Measurements from ENCODE around the gene FCRLB. TPM values are rescaled to one million over a fixed set of nuclear protein-coding genes. Genes with fewer than 3 reads are reported as not detected.

The FCRLB gene
- total and polyA plus RNA-seq, 5 donors from 2014 or later = 0.25 to 0.63 (median 0.51) TPM; not detected in 1

- ATAC-seq (ENCODE audit: low read depth in 2 of 2) (no peak), DNase-seq (no peak)
- no peak overlapping the region for H3K4me3 ChIP-seq (ENCODE audit: low read depth, low read length)
- peaks cover 24% of the 10 kb centered on the region for H3K27me3 ChIP-seq (ENCODE audit: control insufficient read depth, insufficient read depth, low read length)
- Mint-ChIP-seq H3K36me3 (no peaks in the 10 kb centered on the region), H3K4me1 (peaks cover 0 to 7% (median 1%) of the 10 kb centered on the region in 4 donors), H3K27me3 (peaks cover 14% of the 10 kb centered on the region), H3K27ac (no peak overlapping the region), H3K4me3 (no peak overlapping the region), H3K9me3 (peaks cover 0 to 2% (median 0%) of the 10 kb centered on the region in 7 donors)
- no peak overlapping the region for H3K27ac ChIP-seq (ENCODE audit: insufficient read depth, low read length, poor library complexity, severe bottlenecking)
- peaks cover 4% of the 10 kb centered on the region for H3K4me1 ChIP-seq (ENCODE audit: control insufficient read depth, insufficient read depth, low read length, poor library complexity, severe bottlenecking)
- no peaks in the 10 kb centered on the region for H3K9me3 ChIP-seq (ENCODE audit: control insufficient read depth in 2 of 2, low read length in 2 of 2)
- H3K36me3 ChIP-seq (ENCODE audit: control insufficient read depth, insufficient read depth, low read length) = no peaks in the 10 kb centered on the region
Measured at GRCh38 chr1:161736335-161736969, 15.1 kb downstream of the FCRLB start.

DNA sequence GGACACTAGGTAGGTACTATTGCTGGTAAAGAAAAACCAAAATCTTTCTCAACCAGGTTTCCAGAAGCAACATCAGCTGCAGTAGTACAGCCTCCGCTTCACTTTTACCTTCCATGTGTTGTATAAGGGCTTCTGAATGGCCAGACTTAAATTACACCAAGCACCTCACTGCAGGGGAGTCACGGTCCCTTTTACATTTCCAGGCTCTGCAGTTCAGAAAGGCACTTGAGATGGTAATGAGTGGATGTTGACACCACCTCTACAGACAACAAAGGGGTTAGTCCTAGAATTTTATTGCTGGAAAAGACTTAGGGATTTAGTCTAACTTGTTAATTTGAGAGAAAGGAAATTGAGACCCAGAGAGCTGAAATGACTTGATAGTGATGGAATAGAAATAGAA is 16.3 kb downstream of the FCRLB start:
- H3K4me1 ChIP-seq (ENCODE audit: control insufficient read depth, insufficient read depth, low read length, poor library complexity, severe bottlenecking) = peaks cover 4% of the 10 kb centered on the region
- peaks cover 12% of the 10 kb centered on the region for H3K27me3 Mint-ChIP-seq
- peaks cover 0 to 8% (median 1%) of the 10 kb centered on the region in 4 donors for H3K4me1 Mint-ChIP-seq
- H3K4me3 ChIP-seq (ENCODE audit: low read depth, low read length) = no peak overlapping the region
- H3K27me3 ChIP-seq (ENCODE audit: control insufficient read depth, insufficient read depth, low read length) = peaks cover 14% of the 10 kb centered on the region
- H3K27ac Mint-ChIP-seq = peak overlapping the region in 1 of 3 donors; percentile 27
- peaks cover 0 to 2% (median 0%) of the 10 kb centered on the region in 7 donors for H3K9me3 Mint-ChIP-seq
- no peak overlapping the region for H3K4me3 Mint-ChIP-seq
- no peak for DNase-seq
- no peak overlapping the region for H3K27ac ChIP-seq (ENCODE audit: insufficient read depth, low read length, poor library complexity, severe bottlenecking)
- ATAC-seq (ENCODE audit: low read depth in 2 of 2) = no peak
- H3K36me3 ChIP-seq (ENCODE audit: control insufficient read depth, insufficient read depth, low read length) = no peaks in the 10 kb centered on the region
- H3K9me3 ChIP-seq (ENCODE audit: control insufficient read depth in 2 of 2, low read length in 2 of 2) = no peaks in the 10 kb centered on the region
- H3K36me3 Mint-ChIP-seq = no peaks in the 10 kb centered on the region

GRCh38 chr1:161738627-161739287 is 17.4 kb downstream of the FCRLB start:
- Histone ChIP-seq H3K4me3 (ENCODE audit: low read depth, low read length) (no peak overlapping the region), H3K4me1 (ENCODE audit: control insufficient read depth, insufficient read depth, low read length, poor library complexity, severe bottlenecking) (peaks cover 4% of the 10 kb centered on the region), H3K27ac (ENCODE audit: insufficient read depth, low read length, poor library complexity, severe bottlenecking) (no peak overlapping the region), H3K27me3 (ENCODE audit: control insufficient read depth, insufficient read depth, low read length) (peaks cover 13% of the 10 kb centered on the region), H3K36me3 (ENCODE audit: control insufficient read depth, insufficient read depth, low read length) (no peaks in the 10 kb centered on the region), H3K9me3 (ENCODE audit: control insufficient read depth in 2 of 2, low read length in 2 of 2) (no peaks in the 10 kb centered on the region)
- Mint-ChIP-seq H3K27me3 (peaks cover 14% of the 10 kb centered on the region), H3K4me1 (peaks cover 0 to 8% (median 1%) of the 10 kb centered on the region in 4 donors), H3K9me3 (peaks cover 0 to 2% (median 0%) of the 10 kb centered on the region in 7 donors), H3K4me3 (peak overlapping the region in 1 of 4 donors; percentile 45), H3K27ac (no peak overlapping the region), H3K36me3 (no peaks in the 10 kb centered on the region)
- DNase-seq (peak in 2 of 3 donors; percentile 38 to 53), ATAC-seq (ENCODE audit: low read depth in 2 of 2) (peak; percentile 63 to 70)

DNA sequence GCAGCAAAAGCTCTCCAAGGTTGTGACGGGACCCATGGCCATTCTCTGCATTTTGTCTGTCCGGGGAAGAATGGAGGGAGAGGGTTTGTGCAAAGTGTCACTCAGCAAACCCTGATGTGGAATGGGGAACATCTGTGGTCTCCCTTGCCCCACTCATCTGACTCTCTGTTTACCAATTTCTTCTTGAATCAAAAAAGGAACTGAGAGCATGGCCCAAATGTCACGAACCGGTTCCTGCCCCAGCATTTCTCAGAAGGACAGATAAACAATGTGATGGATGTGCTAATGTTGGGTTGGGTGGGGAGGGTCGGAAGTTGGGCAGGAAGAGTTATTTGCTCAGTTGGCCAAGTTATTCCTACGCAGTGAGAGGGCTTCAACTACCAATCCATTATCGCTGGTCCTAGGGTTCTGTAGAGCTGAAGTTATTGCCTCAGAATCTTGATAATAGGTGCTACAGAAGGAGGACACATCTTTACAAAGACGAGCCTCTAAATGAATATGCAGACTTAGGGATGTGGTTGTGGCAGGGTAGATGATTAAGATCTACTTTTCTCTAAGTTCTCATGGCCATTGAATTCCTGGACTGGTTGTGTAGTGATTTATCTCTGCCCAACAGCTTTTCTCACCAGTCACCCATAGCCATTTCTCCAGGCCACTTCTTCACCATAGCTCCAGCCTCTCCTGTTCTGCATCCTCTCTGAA is 18.7 kb downstream of the FCRLB start:
- no peak overlapping the region for H3K27ac Mint-ChIP-seq
- peaks cover 0 to 2% (median 0%) of the 10 kb centered on the region in 7 donors for H3K9me3 Mint-ChIP-seq
- peaks cover 0 to 8% (median 1%) of the 10 kb centered on the region in 4 donors for H3K4me1 Mint-ChIP-seq
- Histone ChIP-seq H3K4me3 (ENCODE audit: low read depth, low read length) (no peak overlapping the region), H3K9me3 (ENCODE audit: control insufficient read depth in 2 of 2, low read length in 2 of 2) (no peaks in the 10 kb centered on the region), H3K27me3 (ENCODE audit: control insufficient read depth, insufficient read depth, low read length) (peaks cover 13% of the 10 kb centered on the region), H3K4me1 (ENCODE audit: control insufficient read depth, insufficient read depth, low read length, poor library complexity, severe bottlenecking) (peaks cover 4% of the 10 kb centered on the region), H3K36me3 (ENCODE audit: control insufficient read depth, insufficient read depth, low read length) (no peaks in the 10 kb centered on the region), H3K27ac (ENCODE audit: insufficient read depth, low read length, poor library complexity, severe bottlenecking) (no peak overlapping the region)
- H3K4me3 Mint-ChIP-seq = no peak overlapping the region
- DNase-seq = no peak
- H3K27me3 Mint-ChIP-seq = peaks cover 22% of the 10 kb centered on the region
- no peaks in the 10 kb centered on the region for H3K36me3 Mint-ChIP-seq
- ATAC-seq (ENCODE audit: low read depth in 2 of 2) = no peak

DNA sequence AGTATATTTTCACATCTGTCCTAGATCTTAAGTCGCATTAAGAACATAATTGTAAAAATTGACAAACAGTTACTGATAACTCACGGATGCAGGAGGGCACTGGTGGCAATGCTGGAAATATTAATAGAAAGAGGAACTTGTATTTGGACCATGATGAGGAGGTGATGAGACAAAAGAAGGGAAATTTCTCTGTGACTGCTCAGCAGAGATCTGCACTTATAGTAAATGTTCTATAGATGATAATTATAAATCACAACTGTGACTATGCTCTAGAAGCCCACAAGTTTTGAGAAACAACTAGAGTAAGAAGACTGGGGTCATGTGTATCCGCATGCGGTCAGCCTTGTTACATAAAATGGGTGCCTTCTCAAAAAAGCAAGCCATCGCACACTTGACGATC is 19.6 kb downstream of the FCRLB start:
- peaks cover 0 to 2% (median 0%) of the 10 kb centered on the region in 7 donors for H3K9me3 Mint-ChIP-seq
- Histone ChIP-seq H3K36me3 (ENCODE audit: control insufficient read depth, insufficient read depth, low read length) (no peaks in the 10 kb centered on the region), H3K27me3 (ENCODE audit: control insufficient read depth, insufficient read depth, low read length) (peaks cover 10% of the 10 kb centered on the region), H3K4me1 (ENCODE audit: control insufficient read depth, insufficient read depth, low read length, poor library complexity, severe bottlenecking) (peaks cover 4% of the 10 kb centered on the region), H3K9me3 (ENCODE audit: control insufficient read depth in 2 of 2, low read length in 2 of 2) (no peaks in the 10 kb centered on the region), H3K4me3 (ENCODE audit: low read depth, low read length) (no peak overlapping the region), H3K27ac (ENCODE audit: insufficient read depth, low read length, poor library complexity, severe bottlenecking) (no peak overlapping the region)
- no peak for DNase-seq
- H3K4me1 Mint-ChIP-seq = peaks cover 0 to 8% (median 1%) of the 10 kb centered on the region in 4 donors
- H3K4me3 Mint-ChIP-seq = no peak overlapping the region
- no peak overlapping the region for H3K27ac Mint-ChIP-seq
- no peaks in the 10 kb centered on the region for H3K36me3 Mint-ChIP-seq
- ATAC-seq (ENCODE audit: low read depth in 2 of 2) = no peak
- H3K27me3 Mint-ChIP-seq = peaks cover 29% of the 10 kb centered on the region

- ATAC-seq (ENCODE audit: low read depth in 2 of 2) (no peak), DNase-seq (no peak)
- peaks cover 45% of the 10 kb centered on the region for H3K27me3 Mint-ChIP-seq
- H3K36me3 ChIP-seq (ENCODE audit: control insufficient read depth, insufficient read depth, low read length) = no peaks in the 10 kb centered on the region
- H3K4me1 Mint-ChIP-seq = peaks cover 0 to 16% (median 2%) of the 10 kb centered on the region in 4 donors
- H3K4me3 ChIP-seq (ENCODE audit: low read depth, low read length) = no peak overlapping the region
- H3K27ac ChIP-seq (ENCODE audit: insufficient read depth, low read length, poor library complexity, severe bottlenecking) = no peak overlapping the region
- H3K4me1 ChIP-seq (ENCODE audit: control insufficient read depth, insufficient read depth, low read length, poor library complexity, severe bottlenecking) = peaks cover 4% of the 10 kb centered on the region
- H3K4me3 Mint-ChIP-seq = no peak overlapping the region
- peaks cover 9% of the 10 kb centered on the region for H3K27me3 ChIP-seq (ENCODE audit: control insufficient read depth, insufficient read depth, low read length)
- H3K36me3 Mint-ChIP-seq = no peaks in the 10 kb centered on the region
- H3K9me3 ChIP-seq (ENCODE audit: control insufficient read depth in 2 of 2, low read length in 2 of 2) = no peaks in the 10 kb centered on the region
- no peak overlapping the region for H3K27ac Mint-ChIP-seq
- peaks cover 0 to 2% (median 0%) of the 10 kb centered on the region in 7 donors for H3K9me3 Mint-ChIP-seq
Measured at GRCh38 chr1:161743231-161743630, 21.9 kb downstream of the FCRLB start.

- Histone ChIP-seq H3K4me3 (ENCODE audit: low read depth, low read length) (no peak overlapping the region), H3K36me3 (ENCODE audit: control insufficient read depth, insufficient read depth, low read length) (peaks cover 12% of the 10 kb centered on the region), H3K4me1 (ENCODE audit: control insufficient read depth, insufficient read depth, low read length, poor library complexity, severe bottlenecking) (peaks cover 23% of the 10 kb centered on the region), H3K27ac (ENCODE audit: insufficient read depth, low read length, poor library complexity, severe bottlenecking) (no peak overlapping the region), H3K9me3 (ENCODE audit: control insufficient read depth in 2 of 2, low read length in 2 of 2) (no peaks in the 10 kb centered on the region), H3K27me3 (ENCODE audit: control insufficient read depth, insufficient read depth, low read length) (peaks cover 4% of the 10 kb centered on the region)
- H3K27me3 Mint-ChIP-seq = peaks cover 39% of the 10 kb centered on the region
- ATAC-seq (ENCODE audit: low read depth in 2 of 2) = no peak
- peaks cover 3% of the 10 kb centered on the region for H3K36me3 Mint-ChIP-seq
- no peak for DNase-seq
- H3K9me3 Mint-ChIP-seq = peaks cover 0 to 2% (median 0%) of the 10 kb centered on the region in 7 donors
- H3K27ac Mint-ChIP-seq = peak overlapping the region in 1 of 3 donors; percentile 49
- peak overlapping the region in 2 of 4 donors; percentile 94 for H3K4me3 Mint-ChIP-seq
- H3K4me1 Mint-ChIP-seq = peaks cover 0 to 35% (median 21%) of the 10 kb centered on the region in 4 donors
Measured at GRCh38 chr1:161747801-161748200, 26.5 kb downstream of the FCRLB start.

Data from CD4-positive, CD25-positive, alpha-beta regulatory T cell (primary cell).